Neural progenitor cell (in vitro differentiated cells): Measurements from ENCODE around the gene WFIKKN1. TPM values are rescaled to one million over a fixed set of nuclear protein-coding genes. Genes with fewer than 3 reads are reported as not detected.
A peak's percentile ranks its signal among the peaks of the same experiment; 100 is the strongest.

Experiments
- DNase-seq: peaks from one replicate; pipeline ENCODE4 v3.0.0-alpha.2; 2016; ENCODE audit warnings: low spot score
- H2AFZ ChIP-seq: fragments of 200-600 bp; sonication (generic); replicated peaks from 2 replicates; pipeline ENCODE4 v1.6.1; 2016; ENCODE audit warnings: antibody characterized with exemption
- H3F3A ChIP-seq: fragments of 200-600 bp; sonication (generic); 2 replicates; pipeline ENCODE4 v1.6.1; 2016; ENCODE audit warnings: antibody characterized with exemption, low read depth
- H3K27ac ChIP-seq: fragments of 200-600 bp; sonication (generic); 2 replicates; pipeline ENCODE4 v1.5.1; 2016; ENCODE audit warnings: mild to moderate bottlenecking
- H3K27me3 ChIP-seq: fragments of 200-600 bp; sonication (generic); 2 replicates; pipeline ENCODE4 v1.6.1; 2016; ENCODE audit warnings: mild to moderate bottlenecking, moderate library complexity
- H3K36me3 ChIP-seq: fragments of 200-600 bp; sonication (generic); 2 replicates; pipeline ENCODE4 v1.5.1; 2016
- H3K4me1 ChIP-seq: fragments of 200-600 bp; sonication (generic); 2 replicates; pipeline ENCODE4 v1.6.1; 2016; ENCODE audit warnings: mixed run types
- H3K4me2 ChIP-seq: fragments of 200-600 bp; sonication (generic); 2 replicates; pipeline ENCODE4 v1.6.1; 2016
- H3K4me3 ChIP-seq: fragments of 200-600 bp; sonication (generic); 2 replicates; pipeline ENCODE4 v1.5.1; 2016
- H3K79me2 ChIP-seq: fragments of 200-600 bp; sonication (generic); 2 replicates; pipeline ENCODE4 v1.6.1; 2016; ENCODE audit warnings: low read depth
- H3K9ac ChIP-seq: fragments of 200-600 bp; sonication (generic); 2 replicates; pipeline ENCODE4 v1.6.1; 2016
- H3K9me3 ChIP-seq: fragments of 200-600 bp; sonication (generic); 2 replicates; pipeline ENCODE4 v1.5.1; 2016; ENCODE audit warnings: low read depth
- H4K20me1 ChIP-seq: fragments of 200-600 bp; sonication (generic); 2 replicates; pipeline ENCODE4 v1.6.1; 2016; ENCODE audit warnings: low read depth
- H3K27ac Mint-ChIP-seq: 3 replicates; pipeline ENCODE4 v1.8.0; 2021; ENCODE audit warnings: mixed read lengths
- H3K27me3 Mint-ChIP-seq: 2 replicates; pipeline ENCODE4 v1.8.0; 2022; ENCODE audit warnings: low read depth, mild to moderate bottlenecking, inconsistent platforms, moderate library complexity, mixed read lengths; ENCODE audit not compliant: insufficient read depth
- H3K36me3 Mint-ChIP-seq: 3 replicates; pipeline ENCODE4 v1.8.0; 2021; ENCODE audit warnings: mixed read lengths
- H3K4me1 Mint-ChIP-seq: 3 replicates; pipeline ENCODE4 v1.8.0; 2021; ENCODE audit warnings: mixed read lengths
- H3K4me3 Mint-ChIP-seq: 3 replicates; pipeline ENCODE4 v1.8.0; 2021; ENCODE audit warnings: mild to moderate bottlenecking, moderate library complexity, mixed read lengths
- H3K9me3 Mint-ChIP-seq: 3 replicates; pipeline ENCODE4 v1.8.0; 2020; ENCODE audit warnings: mixed read lengths
- EZH2 ChIP-seq: fragments of 200-600 bp; sonication (generic); IDR thresholded peaks from 2 replicates; pipeline ENCODE4 v1.6.1; 2017; ENCODE audit warnings: antibody characterized with exemption, mild to moderate bottlenecking, moderate library complexity
- EZH2phosphoT487 ChIP-seq: fragments of 200-600 bp; sonication (generic); IDR thresholded peaks from 2 replicates; pipeline ENCODE4 v1.6.1; 2017; ENCODE audit warnings: antibody characterized with exemption
- total RNA-seq: library from RNA; depleted of rRNA; stranded (reverse); fragments of >200 nt; gene quantifications from 2 replicates; pipeline ENCODE4 v1.2.3, GENCODE V29; 2015; ENCODE audit warnings: low replicate concordance
- TF ChIP-seq, protein P1 (sequence below): fragments of 200-600 bp; sonication (generic); IDR thresholded peaks from 2 replicates; pipeline ENCODE4 v1.5.1; 2017; ENCODE audit warnings: antibody characterized with exemption, mild to moderate bottlenecking

Gene WFIKKN1
- total RNA-seq, 1 donor from 2014 or later, result 5.9 TPM

DNA sequence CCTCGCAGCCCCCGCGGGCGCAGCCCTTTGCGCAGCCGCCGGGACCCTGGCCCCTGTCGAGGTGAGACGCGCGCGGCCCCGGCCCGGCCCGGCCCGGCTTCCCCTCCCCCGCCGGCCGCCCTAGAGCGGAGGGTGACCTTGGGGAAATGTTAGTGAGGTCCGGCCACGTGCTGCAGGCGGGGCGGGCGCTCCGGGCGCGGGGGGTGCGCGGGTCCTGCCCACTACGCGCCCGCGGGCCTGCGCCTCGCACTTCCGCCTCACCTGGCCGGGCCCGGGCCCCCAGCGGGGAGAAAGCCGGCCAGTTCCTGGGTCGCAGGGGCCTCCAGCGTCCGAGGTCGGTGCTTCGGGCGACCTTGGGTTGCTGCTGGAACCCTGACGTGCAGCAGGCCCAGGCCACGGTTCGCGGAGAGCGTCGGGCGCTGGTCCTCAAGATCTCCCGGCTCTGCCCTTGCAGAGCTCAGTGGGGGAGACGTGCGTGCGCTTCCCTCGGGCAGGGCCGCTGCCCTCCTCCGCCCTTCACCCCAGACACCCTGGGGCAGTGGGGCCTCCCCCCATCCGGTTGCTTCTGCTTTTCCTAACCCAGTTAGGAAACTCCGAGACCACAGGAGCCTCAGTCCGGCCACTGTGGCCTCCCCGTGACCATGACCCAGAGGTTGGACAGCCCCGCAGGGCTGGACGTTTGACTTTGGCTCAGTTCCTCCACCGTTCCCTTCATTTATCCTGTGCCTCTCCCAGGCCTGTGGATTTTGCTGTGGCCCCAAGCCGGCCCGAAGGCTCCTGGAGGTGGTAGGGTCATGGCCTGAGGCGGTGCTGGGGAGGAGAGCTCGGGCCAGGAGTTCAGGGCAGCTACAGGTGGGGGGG is 11.6 kb downstream of the WFIKKN1 start:
- Mint-ChIP-seq H3K9me3 (no peaks in the 10 kb centered on the region), H3K27me3 (peaks cover 6% of the 10 kb centered on the region), H3K27ac (no peak overlapping the region), H3K4me3 (peak overlapping the region; percentile 77), H3K36me3 (no peaks in the 10 kb centered on the region), H3K4me1 (peaks cover 24% of the 10 kb centered on the region)
- Histone ChIP-seq H3K9me3 (no peaks in the 10 kb centered on the region), H4K20me1 (peaks cover 9% of the 10 kb centered on the region), H3K79me2 (no peaks in the 10 kb centered on the region), H3K9ac (no peak overlapping the region), H3K4me3 (peak overlapping the region; percentile 74), H3K36me3 (no peaks in the 10 kb centered on the region), H3K27me3 (peaks cover 34% of the 10 kb centered on the region), H3F3A (peaks cover 29% of the 10 kb centered on the region), H3K4me2 (peak overlapping the region; percentile 95), H2AFZ (peak overlapping the region; percentile 85), H3K4me1 (peaks cover 16% of the 10 kb centered on the region), H3K27ac (no peak overlapping the region)
- peak; percentile 54 for DNase-seq
- TF ChIP-seq, protein P1, sequence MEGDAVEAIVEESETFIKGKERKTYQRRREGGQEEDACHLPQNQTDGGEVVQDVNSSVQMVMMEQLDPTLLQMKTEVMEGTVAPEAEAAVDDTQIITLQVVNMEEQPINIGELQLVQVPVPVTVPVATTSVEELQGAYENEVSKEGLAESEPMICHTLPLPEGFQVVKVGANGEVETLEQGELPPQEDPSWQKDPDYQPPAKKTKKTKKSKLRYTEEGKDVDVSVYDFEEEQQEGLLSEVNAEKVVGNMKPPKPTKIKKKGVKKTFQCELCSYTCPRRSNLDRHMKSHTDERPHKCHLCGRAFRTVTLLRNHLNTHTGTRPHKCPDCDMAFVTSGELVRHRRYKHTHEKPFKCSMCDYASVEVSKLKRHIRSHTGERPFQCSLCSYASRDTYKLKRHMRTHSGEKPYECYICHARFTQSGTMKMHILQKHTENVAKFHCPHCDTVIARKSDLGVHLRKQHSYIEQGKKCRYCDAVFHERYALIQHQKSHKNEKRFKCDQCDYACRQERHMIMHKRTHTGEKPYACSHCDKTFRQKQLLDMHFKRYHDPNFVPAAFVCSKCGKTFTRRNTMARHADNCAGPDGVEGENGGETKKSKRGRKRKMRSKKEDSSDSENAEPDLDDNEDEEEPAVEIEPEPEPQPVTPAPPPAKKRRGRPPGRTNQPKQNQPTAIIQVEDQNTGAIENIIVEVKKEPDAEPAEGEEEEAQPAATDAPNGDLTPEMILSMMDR, result no peak
- TF ChIP-seq EZH2phosphoT487 (peak; percentile 62), EZH2 (peak; percentile 87)

DNA sequence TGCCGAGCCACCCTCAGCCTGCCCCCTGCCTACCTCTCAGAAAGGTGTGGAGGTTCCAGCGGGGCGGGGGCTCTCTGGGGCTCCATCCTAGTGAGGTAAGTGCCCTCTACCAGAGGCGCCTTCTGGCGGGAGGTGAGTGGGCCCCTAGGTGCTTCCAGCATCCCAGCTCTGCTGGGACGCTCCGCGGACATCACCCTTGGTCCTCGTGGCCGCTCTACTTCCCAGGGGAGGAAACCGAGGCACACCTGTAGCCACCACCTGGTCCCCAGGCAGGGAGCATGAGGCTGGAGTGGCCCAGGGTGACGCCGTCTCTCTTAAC is 12.2 kb downstream of the WFIKKN1 start:
- H3F3A ChIP-seq, result peaks cover 23% of the 10 kb centered on the region
- Mint-ChIP-seq H3K27me3 (peaks cover 3% of the 10 kb centered on the region), H3K36me3 (no peaks in the 10 kb centered on the region), H3K27ac (no peak overlapping the region), H3K9me3 (no peaks in the 10 kb centered on the region), H3K4me1 (peaks cover 18% of the 10 kb centered on the region), H3K4me3 (peak overlapping the region; percentile 79)
- no peaks in the 10 kb centered on the region for H3K79me2 ChIP-seq
- DNase-seq, result no peak
- TF ChIP-seq, protein P1, result no peak
- no peak for TF ChIP-seq EZH2
- no peak for TF ChIP-seq EZH2phosphoT487
- no peak overlapping the region for H3K27ac ChIP-seq
- no peak overlapping the region for H3K4me3 ChIP-seq
- no peaks in the 10 kb centered on the region for H3K9me3 ChIP-seq
- H3K36me3 ChIP-seq, result no peaks in the 10 kb centered on the region
- H2AFZ ChIP-seq, result no peak overlapping the region
- peaks cover 10% of the 10 kb centered on the region for H3K4me1 ChIP-seq
- H3K4me2 ChIP-seq, result no peak overlapping the region
- H3K9ac ChIP-seq, result no peak overlapping the region
- peaks cover 34% of the 10 kb centered on the region for H3K27me3 ChIP-seq
- peaks cover 11% of the 10 kb centered on the region for H4K20me1 ChIP-seq

DNA sequence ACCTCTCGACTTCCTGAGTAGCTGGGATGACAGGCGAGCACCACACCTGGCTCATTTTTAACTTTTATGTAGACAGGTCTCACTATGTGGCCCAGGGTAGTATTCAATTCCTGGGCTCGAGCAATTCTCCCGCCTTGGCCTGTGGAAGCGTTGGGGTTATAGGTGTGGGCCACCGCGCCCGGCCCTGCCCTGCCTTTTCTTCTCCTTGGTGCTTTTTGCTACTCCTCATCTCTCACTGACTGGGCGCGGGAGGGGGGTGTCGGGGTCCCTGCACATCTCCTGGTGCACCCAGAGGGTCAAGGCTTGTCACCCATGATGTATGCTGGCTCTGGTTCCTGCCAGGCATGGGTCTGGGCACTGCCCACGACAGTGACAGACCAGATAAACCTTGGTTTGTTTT is 13.8 kb downstream of the WFIKKN1 start:
- H3K27me3 ChIP-seq, result peaks cover 34% of the 10 kb centered on the region
- peaks cover 5% of the 10 kb centered on the region for H3K4me1 ChIP-seq
- Mint-ChIP-seq H3K9me3 (no peaks in the 10 kb centered on the region), H3K4me1 (peaks cover 7% of the 10 kb centered on the region), H3K27me3 (no peaks in the 10 kb centered on the region), H3K4me3 (peak overlapping the region; percentile 59), H3K27ac (no peak overlapping the region), H3K36me3 (no peaks in the 10 kb centered on the region)
- H3K36me3 ChIP-seq, result no peaks in the 10 kb centered on the region
- H3K4me2 ChIP-seq, result no peak overlapping the region
- H2AFZ ChIP-seq, result no peak overlapping the region
- no peak for TF ChIP-seq EZH2phosphoT487
- TF ChIP-seq, protein P1, result no peak
- no peak for TF ChIP-seq EZH2
- H3K9me3 ChIP-seq, result no peaks in the 10 kb centered on the region
- no peak overlapping the region for H3K4me3 ChIP-seq
- H3K27ac ChIP-seq, result no peak overlapping the region
- no peaks in the 10 kb centered on the region for H3K79me2 ChIP-seq
- H4K20me1 ChIP-seq, result peaks cover 13% of the 10 kb centered on the region
- no peak overlapping the region for H3K9ac ChIP-seq
- no peak for DNase-seq
- peaks cover 23% of the 10 kb centered on the region for H3F3A ChIP-seq
